GM10266 (cell line): ENCODE results near the gene FN3K.

Experiments
- DNase-seq: peaks from one replicate; pipeline ENCODE4 v3.0.0; 2012; ENCODE audit errors: extremely low spot score
- TF ChIP-seq, protein P1 (sequence below): IDR thresholded peaks from 2 replicates; pipeline ENCODE4 v1.5.1; 2012; ENCODE audit warnings: mild to moderate bottlenecking, low read depth; ENCODE audit not compliant: control insufficient read depth, insufficient read depth; ENCODE audit errors: missing control alignments

FN3K gene

GRCh38 chr17:82698065-82698973 lies 37.1 kb upstream of the FN3K start, which contains the start of gene RAB40B:
TSS of gene RAB40B (minus strand) at chr17:82698698. CDS start at chr17:82698596, 102 bp downstream.
- TF ChIP-seq, protein P1, sequence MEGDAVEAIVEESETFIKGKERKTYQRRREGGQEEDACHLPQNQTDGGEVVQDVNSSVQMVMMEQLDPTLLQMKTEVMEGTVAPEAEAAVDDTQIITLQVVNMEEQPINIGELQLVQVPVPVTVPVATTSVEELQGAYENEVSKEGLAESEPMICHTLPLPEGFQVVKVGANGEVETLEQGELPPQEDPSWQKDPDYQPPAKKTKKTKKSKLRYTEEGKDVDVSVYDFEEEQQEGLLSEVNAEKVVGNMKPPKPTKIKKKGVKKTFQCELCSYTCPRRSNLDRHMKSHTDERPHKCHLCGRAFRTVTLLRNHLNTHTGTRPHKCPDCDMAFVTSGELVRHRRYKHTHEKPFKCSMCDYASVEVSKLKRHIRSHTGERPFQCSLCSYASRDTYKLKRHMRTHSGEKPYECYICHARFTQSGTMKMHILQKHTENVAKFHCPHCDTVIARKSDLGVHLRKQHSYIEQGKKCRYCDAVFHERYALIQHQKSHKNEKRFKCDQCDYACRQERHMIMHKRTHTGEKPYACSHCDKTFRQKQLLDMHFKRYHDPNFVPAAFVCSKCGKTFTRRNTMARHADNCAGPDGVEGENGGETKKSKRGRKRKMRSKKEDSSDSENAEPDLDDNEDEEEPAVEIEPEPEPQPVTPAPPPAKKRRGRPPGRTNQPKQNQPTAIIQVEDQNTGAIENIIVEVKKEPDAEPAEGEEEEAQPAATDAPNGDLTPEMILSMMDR: no peak
- peak; percentile 100 for DNase-seq

DNA sequence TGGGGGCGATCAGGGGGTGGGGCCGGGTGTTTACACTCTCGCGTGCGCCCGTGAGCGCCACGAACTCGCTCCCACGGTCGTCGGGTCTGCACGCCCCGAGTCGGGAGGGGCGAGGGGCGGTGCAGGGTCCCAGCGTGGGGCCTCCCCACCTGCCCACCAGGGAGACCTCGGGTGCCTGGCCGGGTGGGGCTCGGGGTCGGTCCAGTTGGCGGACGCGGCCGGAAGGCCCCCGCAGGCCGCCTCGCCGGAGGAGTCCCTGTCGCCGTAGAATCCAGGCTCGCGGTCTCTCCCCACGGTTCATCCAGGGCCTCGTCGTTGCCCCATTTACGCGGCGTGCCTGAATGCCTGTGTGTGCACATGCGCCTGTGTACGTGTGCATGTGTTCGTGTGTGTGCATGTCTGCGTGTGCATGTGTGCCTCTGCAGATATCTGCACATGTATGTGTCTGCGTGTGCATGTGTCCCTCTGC lies 36.4 kb upstream of the FN3K start:
- TF ChIP-seq, protein P1: no peak
- no peak for DNase-seq

DNA sequence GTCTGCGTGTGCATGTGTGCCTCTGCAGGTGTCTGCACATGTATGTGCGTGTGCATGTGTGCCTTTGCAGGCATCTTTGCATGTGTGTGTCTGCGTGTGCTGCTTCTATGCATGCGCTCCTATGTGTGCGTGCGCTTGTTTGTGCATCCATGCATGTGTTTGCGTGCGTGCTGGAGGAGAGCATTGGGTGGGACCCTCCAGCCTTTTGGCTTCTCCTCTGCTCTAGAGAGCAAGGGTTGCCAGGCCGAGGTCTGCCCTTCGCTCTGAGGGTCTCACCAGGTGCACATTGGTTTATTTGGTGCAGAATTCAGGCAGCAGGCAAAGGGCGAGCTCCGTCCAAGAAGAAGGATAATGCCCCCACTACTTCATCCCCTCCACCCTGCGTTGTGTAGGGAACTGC lies 35.9 kb upstream of the FN3K start:
- TF ChIP-seq, protein P1: no peak
- DNase-seq: no peak

GRCh38 chr17:82702231-82702927 lies 33.0 kb upstream of the FN3K start:
- TF ChIP-seq, protein P1: no peak
- no peak for DNase-seq

DNA sequence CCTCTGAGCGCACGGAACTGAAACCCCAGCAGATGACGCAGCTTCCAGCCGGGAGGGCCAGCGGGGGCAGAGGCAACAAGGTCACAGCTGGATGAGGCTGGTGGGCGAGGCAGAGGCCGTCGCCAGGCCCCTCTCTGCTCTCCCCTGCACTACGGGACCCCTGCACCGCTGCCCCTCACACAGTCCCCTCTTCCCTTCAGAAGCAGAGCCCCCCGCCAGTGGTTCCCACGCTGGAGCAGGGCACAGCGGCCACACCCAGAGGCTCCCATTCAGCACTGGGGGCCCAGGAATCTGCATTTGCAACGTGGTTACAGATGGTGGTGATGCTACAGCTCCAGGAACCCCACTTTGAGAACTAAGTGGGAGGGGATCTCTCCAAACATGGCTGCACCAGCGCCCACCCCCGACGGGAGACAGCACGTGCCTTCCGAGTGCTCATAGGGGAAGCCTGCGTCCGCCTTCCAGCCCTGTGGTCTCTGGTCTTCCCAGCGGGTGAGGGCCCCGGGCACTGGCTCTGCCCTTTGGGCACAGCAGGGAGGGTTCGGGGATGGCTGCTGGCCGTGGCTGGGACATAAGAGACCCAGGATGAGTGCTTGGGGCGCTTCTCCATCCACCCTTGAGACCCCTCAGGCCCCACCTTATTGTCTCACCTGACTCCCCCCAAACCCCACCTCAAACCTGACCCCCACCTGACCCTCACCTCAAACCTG lies 32.2 kb upstream of the FN3K start:
- TF ChIP-seq, protein P1: no peak
- no peak for DNase-seq

DNA sequence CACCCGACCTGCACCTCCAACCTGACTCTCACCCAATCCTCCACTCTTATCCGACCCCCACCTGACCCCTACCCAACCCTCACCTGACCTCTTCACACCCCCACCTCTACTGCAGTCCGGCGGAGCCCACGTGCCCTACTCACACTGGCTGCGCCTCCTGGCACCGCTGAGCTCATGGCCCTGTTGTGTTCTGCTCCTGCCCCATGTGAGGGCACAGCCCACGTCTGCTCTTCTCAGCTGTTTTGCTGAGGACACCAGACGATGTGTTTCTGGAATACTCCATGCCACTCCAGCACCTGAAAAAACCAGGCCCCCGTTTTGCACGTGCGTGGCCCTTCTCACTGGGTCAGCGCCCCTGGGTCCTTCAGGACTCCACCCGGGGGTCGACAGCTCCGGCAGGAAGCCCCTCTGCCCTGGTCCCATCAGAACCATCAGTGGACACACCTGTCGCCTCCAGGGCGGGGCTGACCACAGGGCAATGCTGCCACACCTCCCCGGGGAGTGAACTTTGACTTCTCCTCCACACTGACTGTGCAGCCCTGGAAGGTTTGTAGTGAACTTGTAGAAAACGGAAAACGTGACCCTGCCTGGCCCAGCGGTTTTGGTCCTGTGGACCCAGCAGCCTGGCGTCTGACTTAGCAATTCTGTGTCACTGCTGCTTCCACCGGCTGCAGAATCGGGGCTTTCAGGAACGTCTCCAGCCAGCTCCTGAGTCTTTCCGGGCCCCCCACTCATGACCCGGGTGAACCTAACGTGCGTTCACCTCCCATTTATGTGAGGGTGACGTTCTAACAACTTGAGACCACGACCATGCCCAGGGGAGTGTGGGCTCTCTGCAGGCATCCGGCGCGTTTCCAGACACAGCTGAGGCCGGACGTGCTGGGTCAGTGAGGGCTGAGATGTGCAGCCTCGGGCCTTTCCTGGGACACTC lies 31.2 kb upstream of the FN3K start:
- DNase-seq: no peak
- TF ChIP-seq, protein P1: no peak
